SHP77 (cell line): Measurements from ENCODE around the gene SORBS1.

ENCODE experiments used
- DNase-seq, 2 experiments: peaks; one replicate each; lab custom pipeline; 2025; lab: John Stamatoyannopoulos, UW

Gene SORBS1

GRCh38 chr10:95289921-95290421 is 271.2 kb downstream of the SORBS1 start:
- DNase-seq: no peak

GRCh38 chr10:95289003-95289920 is 271.9 kb downstream of the SORBS1 start:
- DNase-seq: peak; percentile 30 to 32

DNA sequence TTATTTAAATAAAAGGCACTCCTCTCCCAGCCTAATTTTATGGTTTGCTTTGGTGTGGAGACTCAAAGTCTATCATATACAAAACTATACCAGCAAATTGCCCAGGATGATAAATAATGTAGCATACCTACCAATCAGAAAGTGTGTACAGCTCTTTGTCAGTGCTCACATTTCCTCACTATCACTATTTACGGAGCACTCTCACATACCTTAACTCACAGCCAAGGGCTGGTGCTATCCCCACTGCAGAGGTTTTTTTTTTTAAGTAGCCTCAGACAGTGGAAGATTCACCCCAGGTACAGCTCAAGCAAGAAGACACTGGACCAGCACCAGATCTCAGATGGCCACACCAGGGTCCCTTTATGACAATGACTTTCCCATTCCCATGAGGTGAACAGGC is 272.9 kb downstream of the SORBS1 start:
- DNase-seq: no peak

- DNase-seq: no peak
Measured at GRCh38 chr10:95287281-95287680, 273.9 kb downstream of the SORBS1 start.

DNA sequence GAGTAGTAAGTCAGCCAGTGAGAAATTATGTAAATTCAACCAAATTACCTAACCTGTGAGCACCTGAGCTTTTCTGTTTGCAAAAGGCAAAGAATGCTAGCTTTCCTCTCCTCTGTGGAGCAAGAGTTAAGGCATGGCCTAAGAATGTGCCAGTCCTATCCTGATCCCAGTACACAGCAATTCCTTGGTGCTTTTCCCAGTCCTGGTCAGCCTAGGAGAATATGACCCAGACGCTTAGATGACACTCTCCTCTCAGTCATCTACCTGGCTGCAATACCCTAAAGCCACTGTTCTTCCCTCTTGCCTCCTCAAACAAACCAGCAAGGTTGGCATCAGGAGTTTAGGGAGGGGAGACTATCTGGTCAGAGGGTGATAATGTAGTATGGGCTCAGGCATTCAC is 274.5 kb downstream of the SORBS1 start:
- DNase-seq: no peak

GRCh38 chr10:95285556-95285955 is 275.6 kb downstream of the SORBS1 start:
- no peak for DNase-seq

DNA sequence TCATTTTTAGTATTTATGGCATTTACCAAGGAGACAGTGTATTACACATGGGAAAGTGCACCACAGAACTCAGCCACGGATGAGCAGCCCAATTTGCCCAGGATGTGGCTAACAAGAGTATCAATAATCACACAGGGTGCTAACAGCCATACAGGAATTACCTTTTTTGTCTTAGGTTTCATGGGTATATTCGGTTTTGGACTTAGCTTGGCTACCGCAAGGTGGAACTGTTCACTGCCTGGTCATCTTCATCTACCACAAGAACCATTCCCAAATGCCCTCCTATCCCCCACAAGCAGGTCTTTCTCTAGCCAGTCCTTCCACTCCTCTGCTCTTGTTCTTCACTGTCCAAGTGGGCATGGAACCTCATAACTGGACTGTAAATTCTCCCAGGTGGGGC is 276.4 kb downstream of the SORBS1 start:
- DNase-seq: no peak

DNA sequence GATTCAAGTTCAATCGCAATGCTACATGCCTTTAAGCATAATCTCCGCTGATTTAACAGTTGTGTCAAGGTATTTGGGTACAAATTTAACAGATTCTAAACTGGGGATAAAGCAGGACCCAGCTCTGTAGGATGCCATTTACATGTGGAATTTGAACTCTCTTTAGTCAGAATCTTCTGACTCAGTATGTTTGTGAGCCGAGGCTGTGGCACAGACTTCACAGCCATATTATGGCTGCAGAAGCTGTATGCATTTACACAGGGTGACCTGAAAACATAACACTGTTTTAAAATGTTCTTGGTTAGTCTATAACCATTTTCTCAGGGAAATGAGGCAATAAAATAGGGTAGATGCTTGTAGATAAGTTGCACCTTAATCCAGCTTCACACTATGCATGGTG is 279.1 kb downstream of the SORBS1 start:
- DNase-seq: no peak

- DNase-seq: no peak
Measured at GRCh38 chr10:95281206-95281605, 280.0 kb downstream of the SORBS1 start.

DNA sequence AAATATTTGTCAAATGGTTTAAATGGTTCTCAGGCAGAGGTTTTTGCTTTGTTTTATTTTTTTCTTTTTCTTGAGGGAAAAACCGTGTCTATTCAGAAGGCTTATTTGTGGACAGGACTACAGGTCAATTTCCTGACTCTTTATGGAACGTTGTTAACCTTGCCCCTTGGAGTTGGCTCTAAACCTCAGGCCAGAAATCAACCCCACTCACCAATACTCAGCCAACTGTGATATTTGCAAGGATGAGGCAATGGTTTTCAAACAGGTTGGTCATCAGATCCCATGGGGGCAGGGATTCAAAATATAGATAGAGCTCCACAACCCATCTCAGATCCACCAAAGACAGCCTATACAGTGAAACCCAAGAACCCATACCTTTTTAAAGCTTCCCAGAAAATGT is 280.5 kb downstream of the SORBS1 start:
- DNase-seq: no peak

DNA sequence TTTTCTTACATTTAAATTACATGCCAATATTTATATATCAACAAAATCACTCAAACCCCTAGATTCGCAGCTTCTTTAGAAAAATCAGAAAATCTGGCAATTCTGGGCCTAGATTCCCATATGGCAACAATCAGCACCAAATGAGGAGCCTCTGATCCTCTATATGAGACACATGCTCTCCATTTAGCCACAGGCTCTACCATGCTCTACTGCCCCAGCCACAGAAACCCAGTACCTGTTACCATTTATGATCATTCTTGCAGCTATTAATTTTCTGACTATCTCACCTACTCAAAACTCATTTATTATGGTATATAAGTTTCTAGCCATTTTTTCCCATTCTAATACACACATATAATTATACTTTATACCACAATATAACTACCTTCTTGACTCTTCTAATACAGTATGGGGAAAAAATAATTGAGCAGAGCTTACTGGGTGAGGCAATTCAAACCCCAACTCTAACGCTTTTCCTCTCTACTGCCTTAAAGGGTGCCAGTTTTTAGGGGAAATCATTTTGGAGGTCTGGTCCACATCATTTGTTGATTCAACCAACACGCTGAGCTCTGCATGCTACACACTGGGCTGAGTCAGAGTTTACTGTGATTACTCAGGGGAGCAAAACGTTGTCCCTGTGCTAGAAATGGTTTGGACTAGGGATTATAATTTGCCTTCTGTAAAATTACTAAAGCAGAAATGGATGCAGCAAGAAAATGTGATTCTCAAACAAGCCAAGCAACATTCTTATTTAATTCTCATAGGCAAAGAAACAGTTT is 281.9 kb downstream of the SORBS1 start:
- DNase-seq: no peak

- no peak for DNase-seq
Measured at GRCh38 chr10:95278061-95278988, 282.8 kb downstream of the SORBS1 start.

DNA sequence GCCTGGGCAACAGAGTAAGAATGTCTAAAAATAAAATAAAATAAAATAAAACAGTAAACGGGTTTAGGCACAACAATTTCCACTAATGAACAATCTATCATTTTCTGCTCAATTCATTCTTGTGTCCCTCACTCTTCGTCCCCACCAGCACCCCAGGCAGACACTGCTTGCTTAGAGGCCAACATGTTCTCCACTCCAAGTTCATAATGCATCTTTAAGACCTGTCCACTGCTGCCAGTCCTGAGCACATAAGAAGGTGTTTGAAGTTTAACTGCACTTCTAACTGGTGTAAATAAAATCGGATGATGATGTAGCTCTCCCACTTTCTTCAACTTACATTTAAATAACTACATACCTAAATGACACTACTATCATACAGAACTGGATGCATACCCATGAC is 283.6 kb downstream of the SORBS1 start:
- DNase-seq: no peak

- no peak for DNase-seq
Measured at GRCh38 chr10:95277201-95277570, 284.0 kb downstream of the SORBS1 start.

DNA sequence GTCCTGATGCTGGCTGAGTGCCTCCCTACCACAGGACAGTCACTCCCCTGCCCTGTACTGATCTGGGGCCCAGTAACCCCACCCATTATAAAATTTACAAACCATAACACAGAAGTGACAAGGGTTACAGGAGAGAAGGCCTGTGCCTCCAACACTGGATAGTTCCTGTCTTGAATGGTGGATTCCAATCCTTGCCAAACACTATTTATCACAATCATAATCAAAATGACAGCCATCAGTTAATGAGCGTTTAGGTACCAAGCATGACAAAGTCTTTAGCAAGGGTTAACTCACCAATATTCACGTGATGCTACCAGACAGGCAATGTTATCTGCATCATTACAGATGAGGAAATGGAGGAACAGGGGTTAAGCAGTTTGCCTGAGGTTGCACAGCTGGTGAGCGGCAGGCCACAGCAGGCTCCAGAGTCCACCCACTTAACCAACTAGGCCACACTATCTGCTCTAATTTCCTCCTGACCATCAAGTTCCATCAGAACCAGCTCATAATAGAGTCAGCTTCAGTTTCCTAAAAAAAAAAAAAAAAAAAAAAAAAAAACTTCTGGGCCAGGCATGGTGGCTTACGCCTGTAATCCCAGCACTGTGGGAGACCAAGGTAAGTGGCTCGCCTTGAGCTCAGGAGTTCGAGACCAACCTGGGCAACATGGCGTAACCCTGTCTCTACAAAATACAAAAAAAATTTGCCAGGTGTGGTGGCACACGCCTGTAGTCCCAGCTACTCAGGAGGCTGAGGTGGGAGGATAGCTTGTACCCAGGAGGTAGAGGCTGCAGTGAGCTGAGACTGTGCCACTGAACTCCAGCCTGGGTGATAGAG is 284.6 kb downstream of the SORBS1 start:
- DNase-seq: no peak

DNA sequence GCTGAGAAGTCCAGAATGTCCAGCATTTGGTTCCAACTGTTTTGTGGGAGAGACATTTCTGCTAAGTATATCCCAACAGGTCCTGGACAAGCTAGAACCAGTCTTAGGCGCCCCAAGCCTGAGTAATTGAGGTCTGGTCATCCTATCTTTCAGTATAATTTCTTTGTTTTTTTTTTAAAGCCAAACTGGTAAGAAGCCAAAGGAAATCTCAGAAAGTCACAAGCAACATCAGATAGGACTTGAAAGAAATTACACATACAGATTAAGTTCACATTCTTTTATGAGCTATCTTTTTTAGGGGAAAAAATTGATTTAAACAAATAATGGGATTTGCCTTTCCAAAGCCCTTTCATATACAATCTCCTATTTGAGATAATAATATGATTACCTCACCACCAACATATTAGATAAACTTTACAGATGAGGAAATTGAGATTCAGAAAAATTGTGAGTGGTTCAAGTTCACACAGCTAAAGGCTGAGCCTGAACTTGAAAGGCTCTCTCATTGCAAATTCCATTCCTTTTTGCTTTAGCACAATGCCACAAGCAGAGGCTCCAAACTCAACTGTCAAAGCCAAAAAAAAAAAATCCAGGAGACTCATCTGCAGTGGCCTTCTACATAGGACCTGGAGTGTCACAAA is 285.3 kb downstream of the SORBS1 start:
- no peak for DNase-seq

- DNase-seq: no peak
Measured at GRCh38 chr10:95273393-95274312, 287.5 kb downstream of the SORBS1 start.

DNA sequence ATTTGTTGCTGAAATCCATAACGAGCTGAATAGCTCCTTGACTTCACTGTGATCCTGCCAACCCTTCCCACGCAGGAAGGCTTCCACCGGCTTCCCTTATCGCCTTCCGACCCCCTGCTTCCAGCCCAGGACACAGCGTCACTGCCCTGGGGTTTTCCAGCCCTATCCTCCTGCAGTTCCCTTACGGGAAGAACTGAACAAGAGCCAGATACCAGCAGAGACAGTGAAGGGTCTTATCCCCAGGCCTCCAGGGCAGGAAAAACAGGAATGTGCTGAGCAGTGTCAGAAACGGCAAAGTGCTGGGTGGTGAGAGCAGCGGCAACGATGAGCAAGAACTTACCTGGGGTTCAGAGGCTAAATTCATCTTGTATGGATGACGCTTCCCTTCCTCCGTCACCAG is 292.7 kb downstream of the SORBS1 start:
- DNase-seq: no peak

GRCh38 chr10:95267251-95267650 is 293.9 kb downstream of the SORBS1 start:
- no peak for DNase-seq
